HG03575 (cell line): ENCODE results near the gene JAK2.
"Not testable (repeated sequence)": the region's sequence is repeated elsewhere in the genome, so short reads cannot be mapped to it uniquely, and the experiment has no call there.

Source experiments
- ATAC-seq: cut with Tn5 transposase; IDR thresholded peaks from one replicate; pipeline ENCODE4 v1.9.1; 2021; ENCODE audit not compliant: unreplicated experiment, insufficient number of reproducible peaks, low FRiP score; ENCODE audit errors: extremely low read depth

JAK2 gene

DNA sequence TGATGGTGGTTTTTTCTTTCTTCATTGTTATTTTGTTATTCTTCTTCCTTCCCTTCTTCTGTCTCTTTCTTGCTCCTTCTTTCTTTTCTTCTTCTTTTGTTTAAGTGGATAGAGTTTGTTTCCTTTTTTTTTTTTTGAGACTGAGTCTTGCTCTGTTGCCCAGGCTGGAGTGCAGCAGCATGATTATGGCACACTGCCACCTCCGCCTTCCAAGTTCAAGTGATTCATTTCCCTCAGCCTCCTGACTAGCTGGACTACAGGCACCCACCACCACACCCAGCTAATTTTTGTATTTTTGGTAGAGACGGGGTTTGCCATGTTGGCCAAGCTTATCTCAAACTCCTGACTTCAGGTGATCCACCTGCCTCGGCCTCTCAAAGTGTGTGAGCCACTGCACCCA is 40.3 kb downstream of the JAK2 start:
- ATAC-seq, result no peak

GRCh38 chr9:5031941-5032340 is 46.9 kb downstream of the JAK2 start:
- ATAC-seq, result not testable (repeated sequence)

GRCh38 chr9:5040730-5041389 is 55.8 kb downstream of the JAK2 start:
- ATAC-seq, result no peak

- ATAC-seq, result no peak
These were observed 56.5 kb downstream of the JAK2 start for GRCh38 chr9:5041390-5042115.

DNA sequence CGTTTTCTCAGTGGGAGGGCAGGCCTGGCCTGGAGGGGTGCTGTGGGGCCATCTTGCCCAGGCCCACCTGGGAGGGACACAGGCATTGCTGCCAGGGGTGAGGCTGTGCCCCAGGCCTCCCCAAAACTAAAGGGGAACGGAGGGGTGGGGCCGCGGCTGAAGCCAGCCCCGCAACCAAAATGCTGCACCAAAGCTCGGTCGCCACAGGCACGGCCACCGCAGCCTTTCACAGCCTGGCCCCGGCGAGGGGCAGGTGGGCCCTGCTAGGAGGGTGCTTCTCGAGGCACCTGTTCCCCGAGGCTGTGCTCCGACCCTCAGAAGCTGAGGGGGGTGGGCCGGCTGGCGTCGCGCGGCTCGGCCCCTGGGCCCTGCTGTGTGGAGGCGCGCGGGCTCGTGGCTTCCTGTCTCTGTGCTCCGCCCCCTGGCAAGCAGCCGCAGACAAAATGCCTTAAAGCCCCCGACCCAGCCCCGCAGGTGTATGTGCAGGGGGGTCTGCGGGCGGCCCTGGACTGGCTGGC is 57.6 kb downstream of the JAK2 start:
- ATAC-seq, result no peak

DNA sequence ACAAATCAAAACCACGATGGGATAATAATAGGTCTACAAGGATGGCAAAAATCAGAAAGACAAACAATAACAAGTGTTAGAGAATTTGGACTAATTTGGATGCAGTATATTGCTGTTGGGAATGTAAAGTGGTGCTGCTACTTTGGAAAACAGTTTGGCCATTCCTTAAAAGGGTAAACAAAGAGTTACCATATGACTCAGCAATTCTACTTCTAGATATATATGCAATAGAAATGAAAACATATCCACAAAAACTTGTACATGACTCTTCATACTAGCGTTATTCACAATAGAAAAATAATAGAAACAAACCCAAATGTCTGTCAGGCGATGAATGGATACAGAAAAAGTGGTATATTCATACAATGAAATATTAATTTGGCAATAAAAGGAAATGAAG is 58.3 kb downstream of the JAK2 start:
- ATAC-seq, result no peak

- no peak for ATAC-seq
These were observed 59.1 kb downstream of the JAK2 start for GRCh38 chr9:5044160-5044559.

DNA sequence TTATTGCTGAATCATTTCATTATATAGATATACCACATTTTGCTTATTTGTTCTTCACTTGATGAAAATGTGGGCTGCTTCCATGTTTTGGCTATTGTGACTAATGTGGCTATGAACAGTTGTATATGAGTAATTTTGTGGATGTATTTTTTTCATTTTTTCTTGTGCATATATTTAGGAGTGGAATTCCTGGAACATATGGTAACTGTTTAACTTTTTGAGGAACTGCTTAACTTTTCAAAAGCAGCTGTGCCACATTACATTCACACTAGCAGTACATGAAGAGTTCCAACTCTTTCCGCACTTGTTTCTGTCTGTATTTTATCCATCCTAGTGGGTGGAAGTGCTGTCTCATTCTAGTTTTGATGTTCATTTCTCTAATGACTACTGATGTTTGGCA is 67.8 kb downstream of the JAK2 start:
- no peak for ATAC-seq

GRCh38 chr9:5062631-5063030 is 77.6 kb downstream of the JAK2 start:
- no peak for ATAC-seq

DNA sequence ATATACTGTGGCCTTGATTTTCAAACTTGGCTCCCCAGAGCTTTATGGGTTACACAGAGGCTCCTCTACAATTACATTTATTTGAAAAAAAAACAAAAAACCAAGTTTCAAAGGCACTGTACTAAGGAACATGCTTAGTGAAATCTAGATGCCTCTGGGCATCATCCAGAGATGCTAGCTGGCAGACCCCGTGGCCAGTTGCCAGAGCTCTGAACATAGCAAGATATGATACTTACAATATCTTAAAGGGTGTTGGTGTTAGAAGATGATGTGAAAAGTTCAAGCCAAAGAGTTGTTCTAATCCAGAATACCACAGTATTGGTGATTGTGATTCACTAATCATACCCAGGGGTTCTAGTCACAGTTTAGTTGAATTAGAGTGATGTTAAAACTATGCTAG is 87.8 kb downstream of the JAK2 start:
- no peak for ATAC-seq

GRCh38 chr9:5073701-5074100 is 88.6 kb downstream of the JAK2 start:
- no peak for ATAC-seq

GRCh38 chr9:5085993-5086392 is 100.9 kb downstream of the JAK2 start:
- ATAC-seq, result no peak

DNA sequence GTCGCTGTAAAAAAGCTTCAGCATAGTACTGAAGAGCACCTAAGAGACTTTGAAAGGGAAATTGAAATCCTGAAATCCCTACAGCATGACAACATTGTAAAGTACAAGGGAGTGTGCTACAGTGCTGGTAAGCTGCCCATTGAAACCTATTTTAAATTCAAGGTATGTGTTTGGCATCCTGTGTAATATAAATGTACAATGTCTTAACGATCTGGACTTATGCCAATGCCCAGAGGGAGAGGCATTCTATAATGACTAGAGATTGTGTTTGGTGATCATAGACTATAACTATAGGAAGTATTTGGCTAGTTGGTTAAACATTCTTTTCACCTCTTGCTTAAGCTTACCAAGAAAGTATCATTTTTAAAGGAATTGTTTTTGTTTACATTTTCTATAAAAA is 104.7 kb downstream of the JAK2 start:
- ATAC-seq, result no peak

- no peak for ATAC-seq
These were observed 110.7 kb downstream of the JAK2 start for GRCh38 chr9:5095795-5096194.

DNA sequence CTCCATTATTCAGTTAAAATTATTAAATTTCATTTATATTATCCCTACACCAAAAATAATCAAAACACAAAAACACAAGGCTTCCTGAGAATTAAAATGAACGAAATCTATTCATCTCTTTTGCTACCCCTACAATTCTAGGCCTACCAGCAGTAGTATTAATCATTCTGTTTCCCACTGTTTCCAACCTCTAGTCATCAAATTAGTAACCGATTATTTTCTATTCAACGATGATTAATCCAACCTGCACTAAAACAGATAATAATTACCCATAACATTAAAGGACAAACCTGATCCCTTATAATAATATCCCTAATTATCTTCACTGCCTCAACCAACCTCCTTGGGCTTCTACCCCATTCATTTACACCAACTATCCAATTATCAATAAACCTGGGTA is 114.4 kb downstream of the JAK2 start:
- no peak for ATAC-seq

DNA sequence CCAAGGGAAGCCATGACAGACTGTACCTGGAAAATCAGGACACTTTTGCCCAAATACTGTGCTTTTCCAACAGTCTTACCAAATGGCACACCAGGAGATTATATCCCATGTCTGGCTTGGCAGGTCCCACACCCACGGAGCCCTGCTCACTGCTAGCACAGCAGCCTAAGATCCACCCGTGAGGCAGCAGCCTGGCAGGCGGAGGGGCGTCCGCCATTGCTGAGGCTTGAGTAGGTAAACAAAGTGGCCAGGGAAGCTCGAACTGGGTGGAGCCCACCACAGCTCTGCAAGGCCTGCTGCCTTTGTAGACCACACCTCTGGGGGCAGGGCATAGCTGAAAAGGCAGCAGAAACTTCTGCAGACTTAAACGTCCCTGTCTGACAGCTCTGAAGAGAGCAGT is 116.1 kb downstream of the JAK2 start:
- ATAC-seq, result not testable (repeated sequence)

- ATAC-seq, result not testable (repeated sequence)
These were observed 121.4 kb downstream of the JAK2 start for GRCh38 chr9:5106517-5106916.

DNA sequence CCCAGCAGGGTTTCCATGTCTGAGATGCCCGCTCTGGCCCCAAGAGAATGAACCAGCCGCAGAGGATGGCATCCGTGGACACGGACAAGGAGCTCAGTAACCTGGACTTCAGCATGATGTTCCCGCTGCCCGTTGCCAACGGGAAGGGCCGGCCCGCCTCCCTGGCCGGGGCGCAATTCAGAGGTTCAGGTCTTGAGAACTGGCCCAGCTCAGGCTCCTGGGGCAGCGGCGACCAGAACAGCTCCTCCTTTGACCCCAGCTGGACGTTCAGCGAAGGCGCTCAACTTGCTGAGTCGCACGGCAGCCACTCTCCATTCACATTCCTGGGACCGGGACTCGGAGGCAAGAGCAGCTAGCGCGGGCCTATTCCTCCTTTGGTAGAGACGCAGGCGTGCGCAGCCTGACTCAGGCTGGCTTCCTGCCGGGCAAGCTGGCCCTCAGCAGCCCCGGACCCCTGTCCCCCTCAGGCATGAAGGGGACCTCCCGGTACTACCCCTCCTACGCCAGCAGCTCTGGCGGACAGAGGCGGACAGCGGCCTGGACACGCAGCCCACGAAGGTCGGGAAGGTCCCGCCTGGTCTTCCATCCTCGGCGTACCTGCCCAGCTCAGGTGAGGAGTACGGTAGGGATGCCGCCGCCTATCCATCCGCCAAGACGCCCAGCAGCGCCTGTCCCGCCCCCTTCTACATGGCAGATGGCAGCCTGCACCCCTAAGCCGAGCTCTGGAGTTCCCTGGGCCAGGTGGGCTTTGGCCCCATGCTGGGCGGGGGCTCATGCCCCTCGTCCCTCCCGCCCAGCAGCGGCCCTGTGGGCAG is 126.0 kb downstream of the JAK2 start:
- no peak for ATAC-seq

- no peak for ATAC-seq
These were observed 126.6 kb downstream of the JAK2 start for GRCh38 chr9:5111696-5112095.

- no peak for ATAC-seq
These were observed 127.1 kb downstream of the JAK2 start for GRCh38 chr9:5112109-5112592.
